ENCODE results near the gene GALNT6. TPM values are rescaled to one million over a fixed set of nuclear protein-coding genes. Genes with fewer than 3 reads are reported as not detected.

Gene GALNT6
- total and polyA plus RNA-seq, 2 of the 13 experiments (the other 11 are each of a cell fraction or from before 2014, with no cell fraction given) = 1.0 to 1.1 TPM

- ChIA-PET POLR2A (no interaction called here), CTCF (ENCODE audit: low intra/inter-chr PET ratio, low total read pairs) (no interaction called here)
- Histone ChIP-seq H3K9me3 (ENCODE audit: low read length) (no peaks in the 10 kb centered on the region), H3K27ac (ENCODE audit: extremely low read length, insufficient read depth, low read length) (no peak overlapping the region), H3K9ac (ENCODE audit: insufficient read depth, low read depth, low read length) (no peak overlapping the region), H3K4me2 (ENCODE audit: low read depth, low read length) (no peak overlapping the region), H2AFZ (ENCODE audit: low read length) (no peak overlapping the region), H3K4me1 (ENCODE audit: insufficient read depth, low read length) (peaks cover 21% of the 10 kb centered on the region), H4K20me1 (ENCODE audit: insufficient read depth, low read length) (no peaks in the 10 kb centered on the region), H3K79me2 (ENCODE audit: insufficient read depth, low read length) (no peaks in the 10 kb centered on the region), H3K27me3 (ENCODE audit: control insufficient read depth in 1 of 2, insufficient read depth in 2 of 2, low read length in 2 of 2) (peaks cover 5 to 18% of the 10 kb centered on the region in 2 experiments; a peak in 3 of 5 replicates), H3K36me3 (replicated peaks in 1 of 2; ENCODE audit: control insufficient read depth in 1 of 2, insufficient read depth in 2 of 2, low read length in 2 of 2) (no peaks in the 10 kb centered on the region), H3K4me3 (replicated peaks in 1 of 3; ENCODE audit: insufficient read depth in 1 of 3, low read depth in 2 of 3, low read length in 3 of 3) (no peak overlapping the region)
- in situ Hi-C loops (cut with HindIII; ENCODE audit: extremely low pct_ligation_motif_present, low pct_unique_long_range_greater_than_20kb) (no loop called here), intact Hi-C loops (cut with micrococcal nuclease; ENCODE audit: unreplicated experiment) (no loop called here)
- TF ChIP-seq ELF3 (CRISPR knock-in tag; IDR thresholded peaks at IDR 0.05) (no peak), KDM6A (CRISPR knock-in tag; IDR thresholded peaks at IDR 0.05; ENCODE audit: low read depth) (no peak), RFX1 (IDR thresholded peaks at IDR 0.05) (no peak)
- TF ChIP-seq, protein P1, sequence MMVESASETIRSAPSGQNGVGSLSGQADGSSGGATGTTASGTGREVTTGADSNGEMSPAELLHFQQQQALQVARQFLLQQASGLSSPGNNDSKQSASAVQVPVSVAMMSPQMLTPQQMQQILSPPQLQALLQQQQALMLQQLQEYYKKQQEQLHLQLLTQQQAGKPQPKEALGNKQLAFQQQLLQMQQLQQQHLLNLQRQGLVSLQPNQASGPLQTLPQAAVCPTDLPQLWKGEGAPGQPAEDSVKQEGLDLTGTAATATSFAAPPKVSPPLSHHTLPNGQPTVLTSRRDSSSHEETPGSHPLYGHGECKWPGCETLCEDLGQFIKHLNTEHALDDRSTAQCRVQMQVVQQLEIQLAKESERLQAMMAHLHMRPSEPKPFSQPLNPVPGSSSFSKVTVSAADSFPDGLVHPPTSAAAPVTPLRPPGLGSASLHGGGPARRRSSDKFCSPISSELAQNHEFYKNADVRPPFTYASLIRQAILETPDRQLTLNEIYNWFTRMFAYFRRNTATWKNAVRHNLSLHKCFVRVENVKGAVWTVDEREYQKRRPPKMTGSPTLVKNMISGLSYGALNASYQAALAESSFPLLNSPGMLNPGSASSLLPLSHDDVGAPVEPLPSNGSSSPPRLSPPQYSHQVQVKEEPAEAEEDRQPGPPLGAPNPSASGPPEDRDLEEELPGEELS (CRISPR knock-in tag; IDR thresholded peaks at IDR 0.05) = no peak
- TF ChIP-seq, protein P2, sequence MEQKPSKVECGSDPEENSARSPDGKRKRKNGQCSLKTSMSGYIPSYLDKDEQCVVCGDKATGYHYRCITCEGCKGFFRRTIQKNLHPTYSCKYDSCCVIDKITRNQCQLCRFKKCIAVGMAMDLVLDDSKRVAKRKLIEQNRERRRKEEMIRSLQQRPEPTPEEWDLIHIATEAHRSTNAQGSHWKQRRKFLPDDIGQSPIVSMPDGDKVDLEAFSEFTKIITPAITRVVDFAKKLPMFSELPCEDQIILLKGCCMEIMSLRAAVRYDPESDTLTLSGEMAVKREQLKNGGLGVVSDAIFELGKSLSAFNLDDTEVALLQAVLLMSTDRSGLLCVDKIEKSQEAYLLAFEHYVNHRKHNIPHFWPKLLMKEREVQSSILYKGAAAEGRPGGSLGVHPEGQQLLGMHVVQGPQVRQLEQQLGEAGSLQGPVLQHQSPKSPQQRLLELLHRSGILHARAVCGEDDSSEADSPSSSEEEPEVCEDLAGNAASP (CRISPR knock-in tag; IDR thresholded peaks at IDR 0.05; ENCODE audit: borderline replicate concordance) = no peak
- DNase-seq (ENCODE audit: low spot score) = no peak
- BruUV-seq (replicated peaks) = no TSS peak
- no peak for ATAC-seq
- no peak for FAIRE-seq
- 32% methylated on average over 8 of the region's 8 CpGs for WGBS (ENCODE audit: low lambda C conversion rate)
These were observed 4.4 kb upstream of the GALNT6 start for GRCh38 chr12:51395283-51396230.

Measured in HepG2 (cell line).